Kidney epithelial cell (primary cell): ENCODE measurements around the gene KCNJ5. TPM values are rescaled to one million over a fixed set of nuclear protein-coding genes. Genes with fewer than 3 reads are reported as not detected.

ENCODE experiments used
- DNase-seq: peaks from one replicate; pipeline ENCODE4 v3.0.0-alpha.2; 2010; ENCODE audit warnings: low read depth
- H3K27me3 ChIP-seq: 2 replicates; pipeline ENCODE4 v1.6.0; 2011; ENCODE audit warnings: low read length; ENCODE audit not compliant: control insufficient read depth, insufficient read depth
- H3K36me3 ChIP-seq: 2 replicates; pipeline ENCODE4 v1.5.1; 2011; ENCODE audit warnings: low read length; ENCODE audit not compliant: control insufficient read depth, insufficient read depth
- H3K4me3 ChIP-seq: 2 replicates; pipeline ENCODE4 v1.5.1; 2011; ENCODE audit warnings: low read depth, mild to moderate bottlenecking, control low read depth, low read length
- total RNA-seq: library from RNA; depleted of rRNA; stranded (reverse); fragments of >200 nt; gene quantifications from 2 replicates; pipeline ENCODE4 v1.2.3, GENCODE V29; 2015
- TF ChIP-seq, protein P1 (sequence below): IDR thresholded peaks from 2 replicates; pipeline ENCODE4 v1.5.1; 2011; ENCODE audit warnings: mild to moderate bottlenecking, moderate library complexity, low read length, control low read depth, inconsistent platforms; ENCODE audit not compliant: insufficient read depth, poor library complexity, severe bottlenecking

KCNJ5 gene
- total RNA-seq, 1 donor from 2014 or later = 3.4 TPM

DNA sequence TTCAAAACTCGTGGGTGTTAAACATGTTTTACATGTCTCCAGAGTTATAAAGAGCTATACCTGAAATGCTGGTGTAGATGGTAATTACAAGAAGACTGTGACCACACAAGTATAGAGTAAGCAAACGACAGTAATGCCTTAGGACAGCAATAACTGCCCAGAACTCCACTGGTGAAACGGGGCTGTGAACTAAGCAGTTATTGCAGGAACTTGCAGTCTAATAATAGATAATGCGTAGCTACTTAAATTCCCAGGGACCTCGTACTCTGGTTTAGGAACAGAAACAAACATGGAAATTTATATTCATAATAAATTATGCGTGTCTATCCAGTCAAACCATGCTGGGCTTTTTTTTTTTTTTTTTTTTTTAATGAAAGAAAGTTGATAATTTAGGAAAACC, 76.4 kb downstream of the KCNJ5 start:
- TF ChIP-seq, protein P1, sequence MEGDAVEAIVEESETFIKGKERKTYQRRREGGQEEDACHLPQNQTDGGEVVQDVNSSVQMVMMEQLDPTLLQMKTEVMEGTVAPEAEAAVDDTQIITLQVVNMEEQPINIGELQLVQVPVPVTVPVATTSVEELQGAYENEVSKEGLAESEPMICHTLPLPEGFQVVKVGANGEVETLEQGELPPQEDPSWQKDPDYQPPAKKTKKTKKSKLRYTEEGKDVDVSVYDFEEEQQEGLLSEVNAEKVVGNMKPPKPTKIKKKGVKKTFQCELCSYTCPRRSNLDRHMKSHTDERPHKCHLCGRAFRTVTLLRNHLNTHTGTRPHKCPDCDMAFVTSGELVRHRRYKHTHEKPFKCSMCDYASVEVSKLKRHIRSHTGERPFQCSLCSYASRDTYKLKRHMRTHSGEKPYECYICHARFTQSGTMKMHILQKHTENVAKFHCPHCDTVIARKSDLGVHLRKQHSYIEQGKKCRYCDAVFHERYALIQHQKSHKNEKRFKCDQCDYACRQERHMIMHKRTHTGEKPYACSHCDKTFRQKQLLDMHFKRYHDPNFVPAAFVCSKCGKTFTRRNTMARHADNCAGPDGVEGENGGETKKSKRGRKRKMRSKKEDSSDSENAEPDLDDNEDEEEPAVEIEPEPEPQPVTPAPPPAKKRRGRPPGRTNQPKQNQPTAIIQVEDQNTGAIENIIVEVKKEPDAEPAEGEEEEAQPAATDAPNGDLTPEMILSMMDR = no peak
- H3K36me3 ChIP-seq = peaks cover 1% of the 10 kb centered on the region
- no peak for DNase-seq
- H3K27me3 ChIP-seq = no peaks in the 10 kb centered on the region
- H3K4me3 ChIP-seq = no peak overlapping the region

DNA sequence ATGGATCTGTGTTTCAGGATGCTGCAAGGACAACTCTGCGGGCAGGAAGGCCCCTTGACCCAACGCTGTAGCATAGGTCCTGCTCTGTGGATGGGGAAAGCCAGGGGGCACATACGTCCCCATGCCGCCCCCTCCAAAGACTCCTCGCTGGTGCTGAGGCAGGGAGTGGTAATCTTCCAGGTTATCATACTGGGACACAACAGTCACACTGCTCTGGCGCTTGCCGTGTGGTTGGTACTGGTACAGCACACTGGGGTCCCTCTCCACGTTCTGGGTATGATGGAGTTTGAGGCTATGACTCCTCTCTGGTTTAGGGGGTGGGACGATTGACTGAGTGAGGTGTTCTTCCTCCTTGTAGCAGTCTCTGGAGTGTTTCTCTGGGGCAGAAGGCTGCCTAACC, 77.8 kb downstream of the KCNJ5 start:
- Histone ChIP-seq H3K4me3 (no peak overlapping the region), H3K36me3 (peaks cover 1% of the 10 kb centered on the region), H3K27me3 (no peaks in the 10 kb centered on the region)
- TF ChIP-seq, protein P1 = no peak
- no peak for DNase-seq

Other genes starting within 250 kb of the KCNJ5 start
- 0.33 and 1.3 TPM in 2 replicates for gene FLI1, start 197.3 kb upstream of the KCNJ5 start, total RNA-seq
- not detected in 2 replicates for gene KCNJ1, start 24.1 kb upstream of the KCNJ5 start, total RNA-seq
- gene TP53AIP1, start 51.5 kb downstream of the KCNJ5 start, total RNA-seq = not detected in 2 replicates